D721Med (cell line): ENCODE data around the gene TGFBR3.

ENCODE experiments used
- DNase-seq: peaks from one replicate; pipeline ENCODE4 v3.0.0; 2011; ENCODE audit warnings: low spot score; ENCODE audit not compliant: insufficient read length
- FAIRE-seq: peaks from 2 replicates; lab custom pipeline; 2011; peaks lifted over from hg19 to GRCh38; lab: Jason Lieb, UNC
- CTCF ChIP-seq: IDR thresholded peaks from 2 replicates; pipeline ENCODE4 v1.5.1; 2012; ENCODE audit warnings: mild to moderate bottlenecking, control low read depth; ENCODE audit not compliant: insufficient read depth; ENCODE audit errors: missing control alignments

Gene TGFBR3

DNA sequence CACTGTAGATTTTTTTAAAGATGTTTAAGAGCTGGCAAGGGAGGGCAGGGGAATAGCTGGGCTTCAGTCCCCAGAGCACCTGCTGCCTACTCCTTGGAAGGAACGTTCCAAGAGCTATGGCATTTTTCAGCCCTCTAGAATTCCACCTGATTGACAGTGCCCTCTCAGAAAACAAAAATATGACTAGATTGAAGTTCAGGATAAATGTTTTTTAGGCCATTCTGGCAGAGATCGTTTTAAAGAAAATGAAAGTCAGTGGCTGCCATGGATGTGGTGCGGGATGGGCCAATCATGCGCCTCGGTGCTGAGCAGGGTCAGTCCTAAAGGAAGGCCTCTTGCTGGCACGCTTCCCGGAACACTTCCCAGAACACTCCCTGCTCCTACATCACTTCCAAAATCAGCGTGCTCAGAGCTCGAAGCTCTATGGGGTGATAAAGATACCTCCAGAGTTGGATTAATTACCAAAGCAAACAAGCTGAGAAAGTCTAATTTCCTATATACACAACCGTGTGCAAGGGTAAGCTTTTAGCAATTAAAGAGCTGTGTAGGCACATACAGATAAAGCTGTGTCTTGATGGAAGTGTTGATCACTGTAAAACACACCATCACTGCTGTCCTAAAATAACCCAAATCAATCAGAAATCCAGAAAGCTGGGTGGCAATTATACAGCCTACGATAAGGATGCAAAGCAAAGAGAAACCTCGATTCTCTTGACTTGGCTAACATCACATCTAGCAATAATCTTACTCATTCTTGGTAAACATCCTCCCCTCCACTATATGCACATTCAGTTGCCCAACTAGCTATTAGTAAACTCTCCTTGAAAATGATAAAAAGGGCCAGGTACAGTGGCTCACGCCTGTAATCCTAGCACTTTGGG lies 34.6 kb downstream of the TGFBR3 start:
- no peak for TF ChIP-seq CTCF
- DNase-seq = no peak
- FAIRE-seq = no peak

- TF ChIP-seq CTCF = no peak
- FAIRE-seq (no peak), DNase-seq (no peak)
Observed at GRCh38 chr1:91850708-91851107, 35.2 kb downstream of the TGFBR3 start.

DNA sequence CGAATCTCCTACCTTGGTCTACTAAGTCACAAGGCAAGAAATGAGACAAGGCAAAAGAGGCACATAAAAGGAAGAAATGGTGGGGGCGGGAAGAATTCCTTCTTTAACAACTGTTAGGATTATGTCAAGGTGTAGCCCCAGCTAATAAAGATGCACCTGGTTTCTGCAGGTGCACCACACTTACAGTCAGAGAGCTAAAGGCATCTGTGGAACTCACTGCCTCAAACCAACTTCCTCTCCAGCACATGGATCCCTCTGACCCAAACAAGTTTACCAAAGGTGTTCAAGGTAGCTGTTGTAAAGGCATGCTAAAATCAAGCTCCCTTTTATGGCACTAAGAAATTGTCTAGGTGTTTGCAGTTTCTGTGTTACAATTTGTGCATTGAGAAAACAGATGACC lies 38.1 kb downstream of the TGFBR3 start:
- FAIRE-seq (no peak), DNase-seq (no peak)
- TF ChIP-seq CTCF = no peak

DNA sequence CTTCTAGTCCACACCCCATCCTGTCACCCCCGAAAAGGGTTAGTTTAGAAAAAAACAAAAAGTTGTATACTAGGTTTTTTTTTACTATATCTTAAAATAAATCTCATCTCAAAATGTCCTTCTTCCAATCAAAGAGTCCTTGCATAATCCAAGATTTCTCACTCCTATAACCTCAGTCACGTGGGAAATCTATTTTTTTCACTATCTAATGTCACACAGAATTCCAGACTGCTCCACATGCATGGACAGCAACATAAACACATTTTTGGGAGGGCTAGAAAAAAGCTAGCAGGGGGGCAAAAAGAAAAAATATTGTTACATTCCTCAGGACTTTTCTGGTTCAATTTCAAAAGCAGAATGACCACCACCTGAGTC lies 39.3 kb downstream of the TGFBR3 start:
- FAIRE-seq = no peak
- no peak for DNase-seq
- TF ChIP-seq CTCF = no peak

DNA sequence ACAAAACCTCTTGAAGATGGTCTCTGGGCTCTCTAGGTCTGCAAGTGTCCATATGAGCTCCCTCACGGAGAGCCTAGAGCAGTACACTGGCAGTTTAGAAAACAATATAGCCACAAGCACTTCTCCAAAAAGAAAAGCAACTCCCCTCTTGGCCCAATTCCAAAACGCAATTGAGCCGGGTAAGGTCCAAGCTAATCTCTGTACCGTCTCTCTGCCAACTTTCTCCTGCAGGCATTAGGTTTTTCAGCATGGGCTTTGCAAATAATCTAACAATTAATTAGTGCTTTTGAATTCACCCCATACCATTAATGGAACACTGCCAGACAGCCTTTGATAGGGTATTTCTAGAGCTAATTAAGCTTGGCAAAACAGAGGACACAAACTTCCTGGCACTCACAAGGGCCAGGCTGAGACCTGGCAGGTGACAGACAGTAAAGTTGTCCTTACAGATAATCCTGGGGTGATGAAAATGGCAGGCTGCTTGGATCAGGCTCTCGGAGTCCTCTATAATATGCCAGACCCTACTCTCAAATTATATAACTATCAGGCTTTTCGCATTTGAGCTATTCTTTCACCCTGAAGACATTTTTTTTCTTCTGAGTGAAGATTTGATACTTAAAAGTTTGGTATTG lies 39.8 kb downstream of the TGFBR3 start:
- no peak for TF ChIP-seq CTCF
- no peak for DNase-seq
- FAIRE-seq = no peak

GRCh38 chr1:91844862-91845528 lies 41.0 kb downstream of the TGFBR3 start:
- TF ChIP-seq CTCF = no peak
- FAIRE-seq = no peak
- DNase-seq = no peak
